C4-2B (cell line): Measurements from ENCODE around the gene OR6T1.

ENCODE experiments used
- ZFX ChIP-seq: fragments of 450-650 bp; IDR thresholded peaks from 2 replicates; pipeline ENCODE4 v1.6.1; 2017
- TF ChIP-seq, protein P1 (sequence below): fragments of 450-650 bp; conservative IDR thresholded peaks from 2 replicates; pipeline ENCODE4 v1.5.1; 2017; ENCODE audit warnings: mild to moderate bottlenecking

DNA sequence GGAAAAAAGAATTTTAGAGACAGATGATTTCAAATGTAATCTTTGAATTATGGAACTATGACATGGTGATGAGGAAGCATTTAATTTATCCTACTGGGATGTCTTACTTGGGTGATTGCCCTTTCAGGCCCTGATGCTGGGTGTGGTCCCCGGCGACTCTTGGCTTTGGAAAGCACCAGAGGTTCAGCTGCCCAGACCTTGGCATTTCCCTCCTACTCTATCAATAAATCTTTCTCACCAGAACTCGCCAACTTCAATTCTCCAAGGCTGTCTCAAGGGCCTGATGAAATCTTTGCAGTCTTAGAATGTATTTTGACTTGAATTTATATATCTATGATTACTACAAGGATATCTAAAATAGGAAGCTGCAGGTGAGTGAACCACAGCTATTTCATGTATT is 22.7 kb downstream of the OR6T1 start:
- TF ChIP-seq, protein P1, sequence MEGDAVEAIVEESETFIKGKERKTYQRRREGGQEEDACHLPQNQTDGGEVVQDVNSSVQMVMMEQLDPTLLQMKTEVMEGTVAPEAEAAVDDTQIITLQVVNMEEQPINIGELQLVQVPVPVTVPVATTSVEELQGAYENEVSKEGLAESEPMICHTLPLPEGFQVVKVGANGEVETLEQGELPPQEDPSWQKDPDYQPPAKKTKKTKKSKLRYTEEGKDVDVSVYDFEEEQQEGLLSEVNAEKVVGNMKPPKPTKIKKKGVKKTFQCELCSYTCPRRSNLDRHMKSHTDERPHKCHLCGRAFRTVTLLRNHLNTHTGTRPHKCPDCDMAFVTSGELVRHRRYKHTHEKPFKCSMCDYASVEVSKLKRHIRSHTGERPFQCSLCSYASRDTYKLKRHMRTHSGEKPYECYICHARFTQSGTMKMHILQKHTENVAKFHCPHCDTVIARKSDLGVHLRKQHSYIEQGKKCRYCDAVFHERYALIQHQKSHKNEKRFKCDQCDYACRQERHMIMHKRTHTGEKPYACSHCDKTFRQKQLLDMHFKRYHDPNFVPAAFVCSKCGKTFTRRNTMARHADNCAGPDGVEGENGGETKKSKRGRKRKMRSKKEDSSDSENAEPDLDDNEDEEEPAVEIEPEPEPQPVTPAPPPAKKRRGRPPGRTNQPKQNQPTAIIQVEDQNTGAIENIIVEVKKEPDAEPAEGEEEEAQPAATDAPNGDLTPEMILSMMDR, result no peak
- TF ChIP-seq ZFX, result no peak
